AG09319 (cell line): Measurements from ENCODE around the gene PTPN1.

Experiments used
- DNase-seq: peaks from one replicate; pipeline ENCODE4 v3.0.0-alpha.2; 2010; ENCODE audit warnings: low read depth; ENCODE audit errors: extremely low read depth
- CTCF ChIP-seq: IDR thresholded peaks from 2 replicates; pipeline ENCODE4 v1.5.1; 2011; ENCODE audit warnings: low read depth, mild to moderate bottlenecking, inconsistent platforms, low read length, moderate library complexity

Gene PTPN1

GRCh38 chr20:50621068-50621665 lies 111.0 kb downstream of the PTPN1 start:
- no peak for TF ChIP-seq CTCF
- DNase-seq = no peak

DNA sequence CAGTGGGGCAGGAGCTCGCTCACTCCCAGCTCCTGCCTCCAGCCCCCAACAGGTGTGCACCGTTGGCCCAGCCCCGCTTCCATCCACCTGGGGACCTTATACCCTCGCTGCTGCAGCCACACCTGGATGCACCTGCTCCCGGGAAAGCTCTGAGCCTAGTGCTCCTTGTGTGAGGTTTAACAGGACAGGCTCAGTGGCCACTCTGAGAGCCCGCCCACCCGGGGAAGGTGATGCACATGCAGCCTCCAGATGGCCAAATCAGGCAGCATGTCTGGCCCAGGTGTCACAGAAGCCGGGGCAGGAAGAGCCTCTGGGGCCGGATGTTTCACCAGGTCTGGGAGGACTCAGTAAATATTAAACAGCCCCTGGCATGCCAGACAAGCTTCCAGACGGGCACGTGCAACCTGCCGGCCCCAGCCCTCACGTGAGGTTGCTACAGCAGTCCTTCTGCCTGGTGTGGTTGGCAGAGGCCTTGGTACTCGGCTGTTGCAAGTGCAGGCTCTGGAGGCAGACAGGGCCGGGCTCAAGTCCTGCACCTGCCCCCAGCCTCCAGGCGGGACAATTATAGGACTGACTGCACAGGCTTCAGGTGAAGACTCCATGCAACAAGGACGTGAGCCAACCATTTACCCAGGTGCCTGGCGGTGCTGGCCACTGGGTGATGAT lies 114.3 kb downstream of the PTPN1 start:
- DNase-seq = no peak
- TF ChIP-seq CTCF = no peak

DNA sequence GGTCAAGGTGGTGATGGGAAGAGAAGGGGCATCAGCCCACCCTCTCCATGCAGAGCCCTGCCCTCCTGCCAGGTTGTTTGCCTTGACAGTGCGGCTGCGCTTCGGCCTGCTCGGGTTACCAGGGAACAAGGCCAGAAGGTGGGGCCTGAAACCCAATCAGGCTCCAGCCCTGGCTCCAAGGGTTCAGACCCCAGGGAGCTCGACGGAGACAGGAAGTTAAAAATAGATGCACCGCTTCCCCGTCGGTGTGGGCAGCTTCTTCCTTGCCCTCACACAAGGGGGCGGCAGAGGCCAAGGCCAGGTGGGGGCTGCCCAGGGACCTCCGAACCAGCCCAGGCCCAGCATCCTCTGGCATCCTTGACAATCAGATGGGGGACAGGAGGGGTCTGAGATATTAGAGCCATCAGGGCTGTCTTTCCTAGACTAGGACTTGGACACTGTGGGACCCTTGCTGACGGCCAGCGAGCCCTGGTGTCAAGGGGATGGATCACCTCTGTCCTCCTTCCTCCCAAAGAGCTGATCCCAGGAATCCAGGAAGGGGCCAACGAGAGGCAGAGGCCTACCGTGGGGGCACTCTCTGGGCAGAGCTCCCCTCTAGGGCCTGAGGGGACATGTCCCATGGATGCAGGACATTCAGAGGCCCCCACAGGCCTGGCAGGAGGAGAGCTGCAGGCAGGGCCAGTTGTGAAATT lies 115.9 kb downstream of the PTPN1 start:
- peak; percentile 72 for TF ChIP-seq CTCF
- no peak for DNase-seq

- DNase-seq = no peak
- TF ChIP-seq CTCF = no peak
Measured at GRCh38 chr20:50627747-50628146, 117.6 kb downstream of the PTPN1 start.

DNA sequence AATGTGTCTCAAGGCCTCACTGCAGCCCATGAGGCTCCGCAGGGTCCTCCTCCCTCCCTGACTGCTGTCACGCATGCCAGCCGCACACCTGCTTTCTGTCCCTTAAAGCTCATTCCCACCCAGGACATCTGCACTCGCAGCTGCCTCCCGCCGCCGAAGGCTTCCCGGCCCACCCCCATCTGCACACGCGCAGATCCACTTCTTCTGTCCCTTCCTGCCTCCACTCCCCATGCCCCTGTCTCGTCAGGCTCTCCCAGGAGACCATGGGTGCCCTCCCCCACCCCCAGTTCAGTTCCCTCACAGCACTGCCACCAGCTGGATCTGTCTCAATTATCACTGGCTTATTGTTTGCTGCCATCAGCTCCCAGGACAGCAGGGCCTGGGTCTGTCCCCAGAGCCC lies 118.1 kb downstream of the PTPN1 start:
- DNase-seq = no peak

GRCh38 chr20:50628853-50629669 lies 118.9 kb downstream of the PTPN1 start:
- no peak for DNase-seq
- TF ChIP-seq CTCF = no peak

More for the DNA sequence above, 118.1 kb downstream of the PTPN1 start:
- no peak for TF ChIP-seq CTCF
